Heart left ventricle (tissue), 16 donors: ENCODE measurements around the gene WDR62. TPM values are rescaled to one million over a fixed set of nuclear protein-coding genes. Genes with fewer than 3 reads are reported as not detected.

Source experiments
- ATAC-seq, 4 donors: fragments of 200-7000 bp; cut with Tn5 transposase; one replicate each; pipeline ENCODE4 v1.9.1; 2020 to 2022; ENCODE audit warnings: moderate library complexity in 4 of 4, mild to moderate bottlenecking in 3 of 4, moderate number of reproducible peaks in 1 of 4
- DNase-seq, 5 donors: peaks; one replicate each; pipeline ENCODE4 v3.0.0-alpha.2; 2020
- H3K27ac ChIP-seq, 12 donors: fragments of 200-600 bp; sonication (generic) in 4 of 12; one replicate each; pipeline versions ENCODE4 v1.5.0 to v1.8.0; 2016 to 2022; ENCODE audit warnings: mild to moderate bottlenecking in 2 of 12
- H3K27me3 ChIP-seq, 9 donors: fragments of 200-600 bp; sonication (generic) in 2 of 9; one replicate each; pipeline versions ENCODE4 v1.5.1 to v1.8.0; 2016 to 2022; ENCODE audit warnings: mild to moderate bottlenecking in 3 of 9
- H3K36me3 ChIP-seq, 9 donors: fragments of 200-600 bp; sonication (generic) in 2 of 9; one replicate each; pipeline versions ENCODE4 v1.5.0 to v1.8.0; 2018 to 2022; ENCODE audit warnings: mild to moderate bottlenecking in 2 of 9
- H3K4me1 ChIP-seq, 12 donors: fragments of 200-600 bp; sonication (generic) in 4 of 12; one replicate each; pipeline versions ENCODE4 v1.5.0 to v1.8.0; 2016 to 2022; ENCODE audit warnings: mild to moderate bottlenecking in 3 of 12
- H3K4me3 ChIP-seq, 12 donors: fragments of 200-600 bp; sonication (generic) in 4 of 12; one replicate each; pipeline versions ENCODE4 v1.5.0 to v1.8.0; 2017 to 2022; ENCODE audit warnings: mild to moderate bottlenecking in 9 of 12, moderate library complexity in 4 of 12
- H3K9me3 ChIP-seq, 12 donors: fragments of 200-600 bp; sonication (generic) in 4 of 12; one replicate each; pipeline versions ENCODE4 v1.5.0 to v1.8.0; 2016 to 2022; ENCODE audit warnings: mild to moderate bottlenecking in 1 of 12
- POLR2A ChIP-seq, 2 donors: fragments of 450-650 bp; IDR thresholded peaks; one replicate each; pipeline ENCODE4 v1.6.1; 2017; ENCODE audit warnings: antibody characterized with exemption in 2 of 2, mild to moderate bottlenecking in 2 of 2, moderate library complexity in 2 of 2
- WGBS, 4 donors: extraction: QIAGEN DNeasy Blood & Tissue Kit in 2 of 4; methylation state at CpG; one replicate each; pipeline versions ENCODE4 v1.1.5 to v1.1.7; 2013 to 2018; 5-methylcytosine and 5-hydroxymethylcytosine counted together
- intact Hi-C, 10 donors: fragments of 100-400 bp; cut with DNase I; formaldehyde crosslinking; loops; one replicate each; pipeline versions ENCODE4 v1.11.1 to v1.14.2; 2022
- polyA plus RNA-seq, 2 donors: library from polyadenylated mRNA; stranded (reverse); fragments of 200-250 nt; gene quantifications; one replicate each; pipeline ENCODE4 v1.2.3, GENCODE V29; 2013
- total RNA-seq, 9 donors: library from RNA; depleted of rRNA in 2 of 9; stranded (reverse); fragments of >200 nt in 2 of 9; fragmentation: NEBNext Ultra II Directional in 3 of 9; extraction: Animal tissue kit (Norgen Biotek cat#: 25700) in 3 of 9; gene quantifications; one replicate each; pipeline versions ENCODE4 v1.1.0 to v1.2.4, GENCODE V29; 2016 to 2023
- TF ChIP-seq, protein P1 (sequence below), 12 donors: fragments of 200-600 bp; sonication (generic) in 4 of 12; IDR thresholded peaks; one replicate each; pipeline versions ENCODE4 v1.5.0 to v1.8.0; 2018 to 2022; ENCODE audit warnings: antibody characterized with exemption in 12 of 12, mild to moderate bottlenecking in 5 of 12
- donor health status: ischemic (EF 13 %, LVEDD 7.1; RV severe dilation, severe dysfunction).
- donor health status: healthy with polysubstance abuse.
- donor health status: DM: no; HTN: yes; CAD: no.
- donor health status: DM: no; HTN: no; CAD: no.
- donor health status: ischemic (EF 25% LVEDD 6.9; RV normal size, moderate dysfunction).
- donor health status: ischemic (EF 25% LVEDD 5.7; RV mildly dilated, moderate dysfunction).
- donor health status: healthy.
- donor health status: DM: yes; HTN: yes; CAD: no.
- donor health status: ischemic (EF 35%, LVEDD 5.7; RV mildly dilated, moderate dysfunction).
- donor health status: nonischemic (EF 11% LVEDD 7.7; RV severe dilation, severe dysfunction).
- donor health status: DM: yes; HTN: yes; CAD: no.
- donor health status: PGD.
- donor health status: ischemic (EF 29% LVEDD 5.4; RV normal size, mild dysfunction).
- donor health status: nonischemic (EF 23%, LVEDD 6.1; RV moderate dilation, normal function).

WDR62 gene
- total and polyA plus RNA-seq, 11 donors: 1.4 to 24.3 (median 7.7) TPM

DNA sequence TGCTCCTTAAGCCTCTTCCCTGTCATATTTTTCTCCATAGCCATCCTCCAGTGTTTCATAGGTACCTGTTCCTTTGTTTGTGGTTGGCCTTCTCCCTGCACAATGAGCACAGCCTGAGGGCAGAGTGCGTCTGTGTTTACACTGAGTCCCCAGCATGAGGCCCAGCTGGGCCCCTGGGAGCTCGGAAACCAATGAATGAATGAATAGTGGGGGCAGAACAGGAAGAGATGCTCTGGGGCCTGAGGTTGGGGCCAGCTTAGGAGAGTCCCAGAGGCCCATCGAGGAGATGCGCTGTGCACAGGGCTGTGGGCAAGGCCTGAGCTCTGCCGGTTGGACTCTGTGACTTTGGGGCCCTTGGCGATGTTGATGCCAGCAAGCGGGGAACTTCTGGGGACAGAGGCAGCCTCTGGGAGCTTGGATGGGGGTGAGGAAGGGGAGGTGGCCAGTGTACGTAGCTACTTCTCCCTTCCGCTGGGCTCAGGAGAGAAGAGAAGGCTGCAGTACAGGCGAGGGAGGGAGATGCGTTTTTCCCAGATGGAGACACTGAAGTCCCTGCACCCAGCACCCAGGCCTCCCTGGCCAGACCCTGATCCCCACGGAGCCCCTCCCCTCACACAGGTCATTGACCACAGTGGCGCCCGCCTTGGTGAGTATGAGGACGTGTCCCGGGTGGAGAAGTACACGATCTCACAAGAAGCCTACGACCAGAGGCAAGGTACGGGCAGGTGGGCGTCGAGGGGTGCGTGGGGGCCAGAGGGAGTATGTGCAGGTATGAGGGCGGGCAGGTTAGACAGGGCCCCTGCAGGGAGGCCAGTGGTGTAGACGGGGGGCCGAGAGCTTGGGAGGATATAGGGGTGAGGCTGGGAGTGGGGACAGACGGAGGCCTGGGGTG lies 65.6 kb downstream of the WDR62 start:
- ATAC-seq (no peak), DNase-seq (no peak)
- H3K4me1 ChIP-seq: peaks cover 0 to 15% (median 12%) of the 10 kb centered on the region in 12 donors
- intact Hi-C loops: loop anchor here in 1 of 10 donors (10.0 kb wide), 1 partner anchor 374 kb away; no protein-coding TSS in a partner anchor
- H3K27ac ChIP-seq: no peak overlapping the region
- TF ChIP-seq, protein P1, sequence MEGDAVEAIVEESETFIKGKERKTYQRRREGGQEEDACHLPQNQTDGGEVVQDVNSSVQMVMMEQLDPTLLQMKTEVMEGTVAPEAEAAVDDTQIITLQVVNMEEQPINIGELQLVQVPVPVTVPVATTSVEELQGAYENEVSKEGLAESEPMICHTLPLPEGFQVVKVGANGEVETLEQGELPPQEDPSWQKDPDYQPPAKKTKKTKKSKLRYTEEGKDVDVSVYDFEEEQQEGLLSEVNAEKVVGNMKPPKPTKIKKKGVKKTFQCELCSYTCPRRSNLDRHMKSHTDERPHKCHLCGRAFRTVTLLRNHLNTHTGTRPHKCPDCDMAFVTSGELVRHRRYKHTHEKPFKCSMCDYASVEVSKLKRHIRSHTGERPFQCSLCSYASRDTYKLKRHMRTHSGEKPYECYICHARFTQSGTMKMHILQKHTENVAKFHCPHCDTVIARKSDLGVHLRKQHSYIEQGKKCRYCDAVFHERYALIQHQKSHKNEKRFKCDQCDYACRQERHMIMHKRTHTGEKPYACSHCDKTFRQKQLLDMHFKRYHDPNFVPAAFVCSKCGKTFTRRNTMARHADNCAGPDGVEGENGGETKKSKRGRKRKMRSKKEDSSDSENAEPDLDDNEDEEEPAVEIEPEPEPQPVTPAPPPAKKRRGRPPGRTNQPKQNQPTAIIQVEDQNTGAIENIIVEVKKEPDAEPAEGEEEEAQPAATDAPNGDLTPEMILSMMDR (IDR thresholded peaks at IDR 0.05): no peak
- no peak for TF ChIP-seq POLR2A (IDR thresholded peaks at IDR 0.05)
- peaks cover 0 to 84% (median 66%) of the 10 kb centered on the region in 9 donors for H3K36me3 ChIP-seq
- H3K27me3 ChIP-seq: no peaks in the 10 kb centered on the region
- H3K4me3 ChIP-seq: no peak overlapping the region
- no peaks in the 10 kb centered on the region for H3K9me3 ChIP-seq
- 91 to 95% (median 92%) methylated on average over 26 of the region's 26 CpGs for WGBS, 4 donors

DNA sequence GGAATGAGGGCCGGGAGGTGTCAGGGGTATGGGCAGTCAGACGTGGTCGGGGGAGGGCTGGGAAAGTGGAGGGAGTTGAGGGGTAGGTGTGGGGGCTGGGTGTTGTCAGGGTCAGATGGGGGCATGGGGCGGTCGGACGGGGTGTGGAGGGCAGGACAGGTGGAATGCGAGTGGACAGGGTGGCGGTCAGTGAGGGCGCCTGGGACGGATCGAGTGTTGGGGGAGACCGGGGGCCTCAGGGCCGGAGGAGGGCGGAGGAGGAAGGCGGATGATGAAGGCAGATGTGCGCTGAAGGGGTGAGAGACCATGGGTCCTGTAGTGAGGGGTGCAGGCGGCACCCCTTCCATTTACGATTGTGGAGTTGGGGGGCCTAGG lies 66.3 kb downstream of the WDR62 start:
- Histone ChIP-seq H3K27ac (no peak overlapping the region), H3K9me3 (no peaks in the 10 kb centered on the region), H3K4me1 (peaks cover 0 to 11% (median 8%) of the 10 kb centered on the region in 12 donors), H3K36me3 (peaks cover 0 to 90% (median 72%) of the 10 kb centered on the region in 9 donors), H3K4me3 (no peak overlapping the region), H3K27me3 (no peaks in the 10 kb centered on the region)
- intact Hi-C loops: loop anchor here in 1 of 10 donors (10.0 kb wide), 1 partner anchor 374 kb away; no protein-coding TSS in a partner anchor
- ATAC-seq (no peak), DNase-seq (no peak)
- TF ChIP-seq, protein P1 (IDR thresholded peaks at IDR 0.05): no peak
- no peak for TF ChIP-seq POLR2A (IDR thresholded peaks at IDR 0.05)
- WGBS, 4 donors: 93 to 96% (median 95%) methylated on average over 18 of the region's 18 CpGs

DNA sequence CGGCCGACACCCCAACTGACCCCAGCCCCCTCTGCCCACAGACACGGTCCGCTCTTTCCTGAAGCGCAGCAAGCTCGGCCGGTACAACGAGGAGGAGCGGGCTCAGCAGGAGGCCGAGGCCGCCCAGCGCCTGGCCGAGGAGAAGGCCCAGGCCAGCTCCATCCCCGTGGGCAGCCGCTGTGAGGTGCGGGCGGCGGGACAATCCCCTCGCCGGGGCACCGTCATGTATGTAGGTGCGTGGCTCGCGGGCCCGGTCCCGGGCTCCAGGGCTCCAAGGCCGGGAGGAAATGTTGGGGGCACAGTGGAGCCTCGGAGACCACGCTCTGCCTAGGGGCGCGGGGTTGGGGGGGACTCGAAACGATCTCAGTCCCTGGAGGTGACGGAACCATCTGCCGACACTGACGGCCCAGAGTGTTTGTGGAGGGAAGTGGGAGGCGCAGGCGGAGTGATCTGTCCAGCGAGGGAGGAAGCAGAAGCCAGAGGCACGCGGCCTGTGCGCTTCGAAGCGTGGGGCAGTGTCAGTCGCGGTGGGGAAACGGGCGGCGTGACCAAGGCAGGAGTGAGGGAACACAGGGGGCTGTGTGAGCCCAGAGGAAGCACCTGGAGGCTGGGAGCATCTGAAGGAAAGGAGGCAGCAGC lies 66.9 kb downstream of the WDR62 start:
- 84 to 90% (median 87%) methylated on average over 30 to 49 of the region's 49 CpGs for WGBS, 4 donors
- intact Hi-C loops: loop anchor here in 1 of 10 donors (10.0 kb wide), 1 partner anchor 373 kb away; no protein-coding TSS in a partner anchor
- no peak overlapping the region for H3K27ac ChIP-seq

More for the DNA sequence above, 66.9 kb downstream of the WDR62 start:
- no peak for ATAC-seq
- peaks cover 0 to 91% (median 74%) of the 10 kb centered on the region in 9 donors for H3K36me3 ChIP-seq
- no peaks in the 10 kb centered on the region for H3K9me3 ChIP-seq
- peaks cover 0 to 5% (median 2%) of the 10 kb centered on the region in 12 donors for H3K4me1 ChIP-seq
- no peak overlapping the region for H3K4me3 ChIP-seq
- no peaks in the 10 kb centered on the region for H3K27me3 ChIP-seq
- TF ChIP-seq, protein P1 (IDR thresholded peaks at IDR 0.05): no peak
- TF ChIP-seq POLR2A (IDR thresholded peaks at IDR 0.05): no peak
- no peak for DNase-seq
